ENCODE measurements around the gene ZNF391.
"Not testable (repeated sequence)": the region's sequence is repeated elsewhere in the genome, so short reads cannot be mapped to it uniquely, and the experiment has no call there.

The ZNF391 gene

DNA sequence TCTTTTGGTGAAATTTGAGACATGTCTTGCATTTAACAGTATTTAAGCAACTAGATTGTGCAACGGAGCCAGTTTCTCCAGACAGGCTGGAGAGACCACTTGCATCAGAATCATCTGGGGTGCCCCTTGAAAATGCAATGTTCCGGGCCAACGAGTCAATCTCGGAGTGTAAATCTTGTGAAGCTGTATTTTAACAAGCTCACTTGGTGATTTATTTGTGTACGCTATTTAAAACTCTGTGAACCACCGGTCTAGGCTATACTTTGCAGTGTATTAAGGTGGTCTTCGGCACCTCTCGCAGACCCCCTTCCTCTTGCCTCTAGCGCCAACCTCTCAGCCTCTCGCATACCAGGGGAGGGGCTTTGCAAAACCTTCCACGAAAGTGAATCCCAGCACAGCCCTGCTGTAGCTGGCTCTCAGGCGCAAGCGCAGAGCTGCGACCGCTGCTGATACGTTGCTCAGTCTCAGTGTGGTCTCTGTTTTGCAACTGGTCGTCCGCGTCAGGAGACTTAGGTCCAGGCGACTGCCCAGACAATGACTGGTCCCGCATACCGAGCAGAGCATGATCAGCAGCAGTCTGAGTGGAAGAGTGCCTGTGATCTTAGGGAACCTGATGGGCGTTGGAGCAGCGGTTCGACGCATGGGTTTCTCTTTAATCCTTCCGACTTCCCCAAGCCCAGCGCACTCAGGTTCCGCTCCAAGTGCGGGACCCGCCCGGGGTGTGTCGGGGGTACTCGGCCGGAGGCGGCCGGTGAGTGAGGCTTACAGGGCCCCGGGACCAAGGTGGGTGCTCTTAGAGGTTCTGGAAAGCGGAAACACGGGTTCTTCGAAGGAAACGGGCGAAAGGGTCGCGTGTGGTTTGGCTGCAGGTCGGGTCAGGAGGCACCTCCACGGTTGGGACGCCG is at the start of gene ZNF391:
Gene ZNF391 (plus strand): TSS at position 467 of the 905 bp plus-strand sequence. CDS start 11,612 bp downstream, outside the sequence.
- DNase-seq = peak in 1 of 2 donors; percentile 12

DNA sequence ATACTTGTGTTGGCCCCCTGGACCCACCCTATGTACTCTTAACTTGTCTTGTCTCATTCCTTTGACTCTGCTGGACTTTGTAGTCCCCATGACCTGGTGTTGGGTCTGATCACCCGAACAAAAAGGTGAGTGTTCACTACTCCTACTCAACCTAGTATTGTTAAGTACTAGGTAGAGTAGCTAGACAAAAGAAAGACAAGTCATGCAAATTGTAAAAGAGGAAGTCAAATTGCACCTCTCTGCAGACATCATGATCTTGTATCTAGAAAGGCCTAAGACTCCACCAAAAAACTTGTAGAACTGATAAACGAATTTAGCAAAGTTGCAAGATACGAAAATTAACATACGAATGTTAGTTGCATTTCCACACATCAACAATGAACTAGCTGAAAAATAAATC is 35.7 kb upstream of the ZNF391 start:
- DNase-seq = no peak

DNA sequence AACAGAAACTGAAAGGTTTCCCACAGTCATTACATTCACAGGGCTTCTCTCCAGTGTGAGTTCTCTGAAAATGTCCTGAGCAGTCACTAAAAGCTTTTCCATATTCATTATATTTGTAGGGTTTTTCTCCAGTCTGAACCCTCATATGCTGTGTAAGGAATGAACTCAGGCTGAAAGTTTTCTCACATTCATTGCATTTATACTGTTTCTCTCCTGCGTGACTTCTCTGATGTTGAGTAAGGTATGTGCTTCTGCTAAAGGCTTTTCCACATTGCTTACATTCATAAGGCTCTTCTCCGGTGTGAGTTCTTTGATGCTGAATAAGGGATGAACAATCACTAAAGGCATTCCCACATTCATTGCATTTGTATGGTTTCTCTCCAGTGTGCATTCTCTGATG is 29.8 kb upstream of the ZNF391 start:
- no peak for DNase-seq

DNA sequence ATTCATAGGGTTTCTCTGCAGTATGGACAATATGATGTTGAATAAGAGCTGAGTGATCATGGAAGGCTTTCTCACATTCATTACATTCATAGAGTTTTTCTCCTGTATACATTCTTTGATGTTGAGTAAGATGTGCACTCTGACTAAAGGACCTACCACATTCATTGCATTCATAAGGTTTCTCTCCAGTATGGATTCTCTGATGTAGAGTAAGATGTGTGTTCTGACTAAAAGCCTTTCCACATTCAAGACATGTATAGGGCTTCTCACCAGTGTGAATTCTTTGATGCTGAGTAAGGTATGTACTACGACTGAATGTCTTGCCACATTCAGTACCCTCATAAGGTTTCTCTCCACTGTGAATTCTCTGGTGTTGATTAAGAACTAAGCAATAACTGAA is 29.3 kb upstream of the ZNF391 start:
- no peak for DNase-seq

DNA sequence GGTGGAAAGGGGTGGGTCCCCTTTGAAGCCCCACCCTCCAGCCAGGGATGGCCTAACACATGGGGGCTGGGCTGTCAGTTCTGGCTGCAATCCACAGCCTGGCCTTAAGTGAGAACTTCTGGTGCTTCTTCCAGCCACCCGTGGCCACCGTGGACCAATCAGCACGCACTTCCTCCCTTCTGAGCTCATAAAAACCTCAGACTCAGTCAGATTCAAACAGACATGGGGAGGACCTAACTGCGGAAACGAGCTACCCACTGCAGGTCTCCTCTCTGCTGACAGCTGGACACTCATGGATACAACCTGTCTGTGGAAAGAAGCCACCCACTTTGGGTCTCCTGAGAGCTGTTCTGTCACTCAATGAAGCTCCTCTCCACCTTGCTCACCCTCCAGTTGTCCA is 20.4 kb upstream of the ZNF391 start:
- no peak for DNase-seq

DNA sequence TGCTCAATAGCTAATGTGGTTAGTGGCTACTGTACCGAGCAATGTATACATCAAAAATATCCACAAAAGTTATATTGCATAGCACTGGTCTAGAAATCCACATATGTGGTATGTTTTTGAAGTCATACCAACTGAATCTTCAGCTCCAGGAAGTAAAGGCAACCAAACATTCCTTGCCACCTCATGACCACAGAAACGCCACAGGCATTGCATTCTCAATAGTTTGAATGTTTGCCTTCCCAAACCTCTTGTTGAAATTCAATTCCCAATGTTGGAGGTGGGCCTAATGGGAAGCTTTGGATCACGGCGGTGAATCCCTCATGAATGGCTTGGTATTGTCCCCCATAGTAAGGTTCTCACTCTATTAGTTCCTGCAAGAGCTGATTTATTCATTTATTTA is 18.2 kb upstream of the ZNF391 start:
- DNase-seq = no peak

DNA sequence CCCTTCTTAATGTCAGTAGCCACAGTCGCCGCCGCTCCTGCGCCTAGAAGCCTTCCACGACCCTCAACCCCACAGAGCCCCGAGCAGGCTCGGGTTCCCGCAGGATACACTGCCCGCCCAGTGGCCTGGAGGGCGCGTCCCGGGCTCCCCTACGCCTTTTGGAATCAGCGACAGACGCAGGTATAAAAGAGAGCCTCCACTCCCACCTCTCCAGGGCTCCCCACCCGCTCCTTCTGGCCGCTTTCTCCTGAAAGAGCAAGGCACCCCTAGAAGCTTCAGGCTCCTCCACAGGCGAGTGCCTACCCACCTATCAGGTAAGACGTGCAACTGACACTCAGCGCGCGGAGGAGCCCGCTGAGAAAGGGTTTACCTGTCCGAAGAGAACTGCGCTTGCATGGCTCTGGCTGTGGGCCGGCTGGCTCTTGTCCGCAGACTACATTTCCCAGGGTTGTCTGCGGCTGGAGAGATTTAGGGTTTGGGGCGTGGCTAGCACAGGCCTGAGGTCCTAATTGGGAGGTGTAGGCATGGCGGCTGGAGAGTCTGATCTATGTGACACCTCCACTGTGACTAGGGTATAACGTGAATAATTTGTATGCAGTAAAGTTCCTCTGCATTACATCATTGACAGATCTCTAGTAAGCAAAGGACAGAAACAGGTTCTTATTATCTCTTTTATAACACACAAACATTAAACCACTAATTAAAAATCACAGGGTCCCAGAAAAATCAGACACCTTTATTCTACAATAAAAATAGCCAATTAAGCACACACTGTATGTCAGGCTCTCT is 13.5 kb upstream of the ZNF391 start:
- DNase-seq = no peak

DNA sequence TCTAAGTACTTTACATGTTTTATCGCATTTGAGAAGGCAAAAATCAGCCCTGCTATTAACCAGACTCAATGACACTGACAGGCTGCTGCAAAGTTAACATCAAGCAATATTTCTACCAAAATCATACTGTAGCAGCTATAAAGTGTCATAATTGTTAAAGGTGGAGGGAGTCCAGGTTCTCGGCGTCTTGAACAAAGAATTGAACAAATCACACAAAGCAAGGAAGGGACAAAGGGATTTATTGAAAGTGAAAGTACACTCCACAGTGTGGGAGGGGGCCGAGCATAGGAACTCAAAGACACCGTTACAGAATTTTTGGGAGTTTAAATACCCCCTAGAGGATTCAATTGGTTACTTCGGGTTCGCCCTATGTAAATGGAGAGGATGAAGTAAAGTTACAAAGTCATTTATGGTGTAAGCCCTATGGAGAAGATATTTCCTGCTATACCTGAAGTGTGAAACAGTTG is 12.9 kb upstream of the ZNF391 start:
- DNase-seq = no peak

DNA sequence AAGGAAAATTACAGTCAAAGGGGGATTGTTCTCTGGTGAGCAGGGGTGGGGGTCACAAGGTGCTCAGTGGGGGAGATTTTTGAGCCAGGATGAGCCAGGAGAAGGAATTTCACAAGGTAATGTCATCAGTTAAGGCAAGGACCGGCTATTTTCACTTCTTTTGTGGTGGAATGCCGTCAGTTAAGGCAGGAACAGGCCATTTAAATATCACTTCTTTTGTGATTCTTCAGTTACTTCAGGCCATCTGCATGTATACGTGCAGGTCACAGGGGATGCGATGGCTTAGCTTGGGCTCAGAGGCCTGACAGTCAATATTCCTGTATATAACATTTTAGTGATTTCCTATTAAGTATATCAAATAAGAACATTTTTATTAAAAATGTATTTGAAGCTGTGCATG is 10.2 kb upstream of the ZNF391 start:
- DNase-seq = not testable (repeated sequence)

DNA sequence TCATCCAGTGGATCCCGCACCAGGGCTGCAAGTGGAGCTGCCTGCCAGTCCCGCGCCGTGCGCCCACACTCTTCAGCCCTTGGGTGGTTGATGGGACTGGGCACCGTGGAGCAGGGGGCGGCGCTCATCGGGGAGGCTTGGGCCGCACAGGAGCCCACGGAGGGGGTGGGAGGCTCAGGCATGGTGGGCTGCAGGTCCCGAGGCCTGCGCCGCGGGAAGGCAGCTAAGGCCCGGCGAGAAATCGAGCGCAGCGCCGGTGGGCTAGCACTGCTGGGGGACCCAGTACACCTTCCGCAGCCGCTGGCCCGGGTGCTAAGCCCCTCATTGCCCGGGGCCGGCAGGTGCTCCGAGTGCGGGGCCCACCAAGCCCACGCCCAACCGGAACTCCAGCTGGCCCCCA is 7.6 kb upstream of the ZNF391 start:
- DNase-seq = not testable (repeated sequence)

DNA sequence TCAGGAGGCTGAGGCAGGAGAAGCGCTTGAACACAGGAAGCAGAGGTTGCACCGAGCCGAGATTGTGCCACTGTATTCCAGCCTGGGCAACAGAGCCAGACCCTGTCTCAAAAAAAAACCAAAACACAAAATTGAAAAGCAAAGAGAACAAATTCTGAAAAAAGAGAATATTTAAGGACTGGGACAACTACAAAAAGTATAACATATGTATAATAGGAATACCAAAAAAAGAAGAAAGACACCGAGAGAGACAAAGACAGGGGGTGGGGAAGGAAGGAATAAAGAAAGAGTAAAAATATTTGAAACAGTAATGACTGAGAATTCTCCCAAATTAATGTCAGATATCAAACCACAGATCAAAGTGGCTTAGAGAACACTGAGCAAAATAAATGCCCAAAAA is 5.5 kb upstream of the ZNF391 start:
- DNase-seq = no peak

DNA sequence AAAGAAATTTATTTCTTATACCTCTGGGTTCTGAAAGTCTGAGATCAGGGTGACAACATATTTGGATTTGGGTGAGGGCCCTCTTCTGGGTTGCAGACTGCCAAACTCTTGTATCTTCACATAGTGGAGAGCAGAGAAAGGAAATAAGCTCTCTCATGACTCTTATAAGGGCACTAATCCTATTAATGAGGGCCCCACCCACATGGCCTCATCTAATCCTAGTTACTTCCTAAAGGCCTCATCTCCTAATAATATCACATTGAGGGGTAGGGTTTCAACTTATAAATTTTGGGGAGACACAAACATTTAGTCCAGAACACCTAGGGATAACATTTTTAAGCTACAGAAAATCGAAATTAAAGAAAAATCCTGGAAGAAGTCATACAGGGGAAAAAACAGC is 5.1 kb upstream of the ZNF391 start:
- no peak for DNase-seq

DNA sequence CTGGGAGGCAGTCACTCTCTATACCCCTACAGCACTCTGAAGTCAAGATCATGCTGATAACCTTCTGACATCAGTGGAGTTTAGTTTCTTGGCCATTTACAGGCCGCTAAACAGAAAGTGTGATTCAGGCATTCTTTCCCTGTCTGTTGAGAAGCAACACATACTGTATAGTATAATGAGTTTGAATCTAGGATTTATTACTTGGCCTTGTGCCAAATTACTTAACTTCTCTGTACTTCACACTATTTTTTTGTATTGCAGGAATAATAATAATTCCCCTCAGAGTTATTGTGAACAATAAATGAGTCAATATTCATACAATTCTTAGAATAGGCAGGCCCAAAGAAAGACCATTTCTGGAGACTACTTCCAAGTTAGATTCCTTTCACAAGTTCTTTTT is 4.1 kb downstream of the ZNF391 start:
- no peak for DNase-seq

DNA sequence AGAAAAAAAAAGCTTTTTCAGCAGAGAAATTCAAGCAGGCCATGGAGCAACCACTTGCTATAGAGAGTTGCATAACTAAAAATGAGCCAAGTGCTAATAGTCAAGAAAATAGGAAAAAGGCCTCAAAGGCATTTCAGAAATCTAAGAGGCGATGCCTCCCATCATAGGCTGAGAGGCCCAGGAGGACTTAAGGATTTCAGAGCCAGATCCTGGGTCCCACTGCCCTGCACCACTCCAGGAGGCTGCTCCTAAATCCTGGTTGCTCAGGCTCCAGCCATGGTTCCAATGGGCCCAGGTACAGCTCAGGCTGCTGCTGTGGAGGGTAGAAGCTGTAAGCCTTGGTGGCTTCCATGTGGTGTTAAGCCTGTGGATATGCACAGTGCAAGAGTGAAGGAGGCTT is 5.5 kb downstream of the ZNF391 start:
- DNase-seq = no peak

DNA sequence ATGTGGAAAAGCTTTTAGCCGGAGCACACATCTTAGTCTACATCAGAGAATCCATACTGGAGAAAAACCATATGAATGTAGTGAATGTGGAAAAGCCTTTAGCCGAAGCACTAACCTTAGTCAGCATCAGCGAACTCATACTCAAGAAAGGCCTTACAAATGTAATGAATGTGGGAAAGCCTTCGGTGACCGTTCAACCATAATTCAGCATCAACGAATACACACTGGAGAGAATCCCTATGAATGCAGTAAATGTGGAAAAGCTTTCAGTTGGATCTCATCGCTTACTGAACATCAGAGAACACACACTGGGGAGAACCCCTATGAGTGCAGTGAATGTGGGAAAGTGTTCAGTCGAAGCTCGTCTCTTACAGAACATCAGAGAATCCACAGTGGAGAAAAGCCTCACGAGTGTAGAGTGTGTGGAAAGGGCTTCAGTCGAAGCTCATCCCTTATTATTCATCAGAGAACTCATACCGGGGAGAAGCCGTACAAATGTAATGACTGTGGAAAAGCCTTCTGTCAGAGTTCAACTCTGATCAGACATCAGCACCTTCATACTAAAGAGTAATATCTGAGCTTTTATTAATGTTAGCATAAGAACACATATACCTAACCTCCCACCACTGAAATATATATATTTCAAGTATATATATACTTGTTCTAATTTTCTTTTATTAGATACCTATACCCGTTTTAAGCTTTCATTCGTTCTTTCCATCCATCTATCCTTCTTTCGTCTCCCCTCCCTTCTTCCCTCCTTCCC is 12.5 kb downstream of the ZNF391 start:
- no peak for DNase-seq

DNA sequence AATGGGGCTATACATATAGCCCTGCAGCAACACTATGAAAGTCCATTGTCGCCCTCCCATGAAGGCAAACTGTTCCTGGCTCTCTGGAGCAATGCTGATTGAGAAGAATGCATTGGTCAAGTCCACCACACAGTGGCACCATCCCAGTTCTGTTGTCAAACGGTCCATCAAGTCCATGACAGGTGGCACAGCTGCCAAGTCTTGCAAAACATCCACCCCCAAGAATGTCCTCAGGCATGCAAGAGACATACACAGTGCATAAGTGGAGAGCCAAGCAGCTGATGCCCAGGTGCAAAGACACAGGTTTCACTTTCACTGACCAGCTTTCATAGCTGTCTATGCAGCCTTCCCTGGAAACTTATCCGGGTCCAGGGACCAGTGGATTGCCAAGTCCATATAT is 17.5 kb downstream of the ZNF391 start:
- no peak for DNase-seq

DNA sequence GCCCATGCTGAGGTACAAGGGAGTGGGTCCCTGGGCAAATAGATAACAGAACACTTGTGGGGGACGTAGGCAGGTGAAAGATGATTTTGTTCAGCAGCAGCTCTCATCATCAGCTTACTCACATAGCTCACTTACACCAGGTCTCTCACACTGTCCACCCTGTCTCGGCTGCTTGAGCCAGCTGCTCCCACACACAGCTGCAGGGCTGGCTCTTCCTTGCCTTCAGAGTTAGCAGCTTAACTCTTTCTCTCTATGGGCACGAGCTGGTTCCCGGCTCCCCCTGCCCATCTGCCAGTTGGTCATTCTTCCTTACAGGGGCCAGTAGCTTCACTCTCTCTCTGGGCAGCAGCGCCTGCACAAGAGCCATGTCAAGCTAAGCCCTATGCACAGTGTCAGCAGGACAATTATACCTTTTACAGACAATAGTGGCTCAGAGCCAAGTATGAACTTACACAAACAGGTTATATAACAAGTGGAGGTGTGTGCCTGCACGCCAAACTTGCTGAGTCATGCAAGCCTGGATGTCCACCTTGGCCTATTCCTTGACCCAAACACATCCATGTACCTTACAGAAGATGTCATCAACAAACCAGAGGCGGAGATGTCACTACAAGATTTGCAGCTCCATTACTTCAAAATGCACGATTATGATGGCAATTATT is 18.7 kb downstream of the ZNF391 start:
- DNase-seq = no peak

DNA sequence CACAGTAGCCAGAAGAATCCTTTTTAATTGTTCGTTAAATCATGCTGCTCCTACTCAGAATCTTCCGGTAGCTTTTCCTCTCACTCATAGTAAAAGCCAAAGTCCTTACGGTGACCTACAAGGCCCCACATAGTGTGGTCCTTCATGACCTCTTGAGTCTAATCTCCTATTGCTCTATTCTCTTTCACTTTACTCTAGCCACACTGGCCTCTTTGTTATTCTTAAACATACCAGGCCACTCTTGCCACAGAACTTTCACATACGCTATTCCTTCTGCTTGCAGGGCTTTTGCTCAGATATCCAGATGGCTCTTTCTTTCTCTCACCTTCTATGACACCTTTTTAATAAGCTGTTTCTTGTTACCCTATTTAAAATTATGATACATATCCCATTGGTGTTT is 25.7 kb downstream of the ZNF391 start:
- no peak for DNase-seq

DNA sequence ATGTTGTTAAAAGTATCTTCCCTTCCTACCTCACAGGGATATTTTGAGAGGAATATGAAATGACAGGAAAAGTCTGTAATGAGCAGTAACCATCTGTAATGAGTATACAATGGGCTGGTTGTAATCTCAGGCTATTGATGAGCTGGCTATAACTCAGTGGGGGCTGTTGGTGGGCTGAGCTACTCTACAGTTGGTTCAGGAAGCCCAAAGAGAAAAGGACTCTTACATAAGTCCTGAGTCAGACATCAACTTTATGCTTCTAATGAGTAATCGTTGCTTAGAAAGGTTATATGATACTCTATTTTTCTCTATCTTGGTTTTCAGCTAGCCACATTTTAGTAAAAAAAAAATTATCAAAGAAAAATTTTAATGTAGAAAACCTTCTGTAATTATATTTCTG is 26.4 kb downstream of the ZNF391 start:
- DNase-seq = no peak

DNA sequence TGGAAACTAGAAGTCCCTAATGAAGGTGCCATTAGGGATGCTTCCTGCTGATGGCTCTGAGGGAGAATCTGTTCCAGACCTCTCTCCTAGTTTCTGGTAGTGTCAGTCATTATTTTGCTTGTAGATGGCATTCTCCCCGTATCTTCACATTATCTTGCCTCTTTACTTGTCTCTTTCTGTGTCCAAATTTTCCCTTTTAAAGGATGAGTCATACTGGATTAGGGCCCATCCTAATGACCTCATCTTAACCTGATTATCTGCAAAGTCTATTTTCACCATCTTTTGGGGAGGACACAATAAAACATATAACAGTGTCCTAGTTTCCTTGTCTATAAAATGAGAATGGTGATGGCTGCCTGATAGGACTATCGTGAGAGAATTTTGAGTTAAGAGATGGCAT is 27.3 kb downstream of the ZNF391 start:
- DNase-seq = no peak

DNA sequence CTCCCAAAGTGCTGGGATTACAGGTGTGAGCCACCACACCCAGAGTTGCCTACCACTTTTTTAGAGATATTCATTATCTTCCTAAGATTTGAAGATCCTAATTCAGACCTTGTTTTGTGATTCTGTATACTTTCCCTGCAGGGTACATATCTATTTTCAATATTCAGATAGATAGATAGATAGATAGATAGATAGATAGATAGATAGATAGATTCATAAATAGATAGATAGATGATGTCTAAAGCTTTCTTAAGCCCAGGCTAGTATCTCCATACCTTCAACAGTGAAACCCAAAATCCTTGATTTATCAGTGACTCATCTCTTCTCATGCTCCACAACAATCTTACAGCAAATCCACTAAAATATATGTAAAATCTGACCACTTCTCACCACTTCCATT is 30.8 kb downstream of the ZNF391 start:
- no peak for DNase-seq

DNA sequence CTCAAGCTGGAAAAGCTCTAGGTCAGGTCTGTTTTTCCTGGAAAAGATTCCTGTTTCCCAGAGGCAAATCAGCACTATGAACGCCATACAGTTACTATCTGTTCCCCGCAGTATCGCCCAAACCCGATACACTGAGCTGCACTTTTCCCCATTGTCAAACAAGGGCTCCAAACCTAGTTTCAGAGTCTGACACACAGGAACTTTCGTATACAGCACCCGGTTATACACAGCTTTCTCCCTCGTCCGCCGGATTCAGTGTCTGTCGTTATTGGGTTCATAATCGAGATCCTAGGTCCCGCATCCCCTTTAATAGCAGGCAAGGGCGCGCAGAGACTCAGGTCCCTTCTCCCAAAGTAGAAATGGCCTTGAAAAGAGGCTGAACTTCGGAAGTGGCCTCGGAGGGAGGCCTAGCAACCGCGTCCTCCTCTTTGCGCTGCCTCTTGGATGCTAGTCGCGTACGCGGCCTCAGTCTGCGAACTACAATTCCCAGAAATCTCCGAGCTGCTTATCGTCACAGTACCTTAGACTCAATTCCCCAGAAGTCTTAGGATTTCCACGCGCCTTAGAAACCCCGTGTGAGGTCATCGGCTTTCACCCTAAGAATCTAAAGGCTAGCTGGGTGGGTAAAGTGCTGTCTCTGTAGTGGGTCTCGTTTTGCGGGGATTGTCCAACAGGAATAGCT is 34.2 kb downstream of the ZNF391 start:
- no peak for DNase-seq

Measured in bone marrow (tissue), 2 donors.